NT2/D1 (cell line): ENCODE data around the gene PELI3.

Experiments used
- YY1 ChIP-seq: IDR thresholded peaks from 2 replicates; pipeline ENCODE4 v1.6.1; 2011; ENCODE audit not compliant: insufficient read length, insufficient read depth
- ZNF274 ChIP-seq: IDR thresholded peaks from 2 replicates; pipeline ENCODE4 v1.6.1; 2011; ENCODE audit warnings: mild to moderate bottlenecking, low read depth, low read length

DNA sequence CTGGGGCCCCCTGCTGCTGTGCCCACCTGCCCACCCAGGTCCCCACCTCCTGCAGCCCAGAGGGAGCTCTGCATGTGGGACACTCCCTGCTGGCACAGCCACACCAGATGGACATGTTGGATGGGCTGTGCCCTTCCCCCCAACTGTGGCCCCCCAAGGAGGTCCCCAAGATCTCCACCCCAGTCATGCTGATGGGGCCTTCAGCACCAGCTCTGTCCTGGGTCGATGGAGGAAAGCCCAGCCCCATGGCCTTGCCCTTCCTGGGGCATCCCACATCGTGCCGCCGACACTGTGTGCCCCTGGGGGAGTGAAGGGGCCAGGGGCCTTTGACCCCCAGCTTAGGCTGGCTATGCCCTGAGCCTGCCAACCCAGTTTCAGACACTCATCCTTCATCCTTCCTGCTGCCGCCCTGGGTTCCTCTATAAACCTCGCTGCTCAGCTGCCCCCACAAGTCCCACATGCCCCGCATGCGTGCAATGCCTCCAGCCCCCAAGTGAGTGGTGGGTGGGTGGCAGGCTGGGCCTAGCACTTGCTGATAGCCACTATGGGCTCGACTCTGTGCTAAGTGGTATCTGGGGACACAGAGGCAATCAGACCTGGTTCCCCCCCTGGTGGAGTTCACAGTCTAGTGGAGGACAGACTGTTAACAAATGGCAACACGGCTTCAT, 9.6 kb downstream of the PELI3 start:
- no peak for TF ChIP-seq YY1
- TF ChIP-seq ZNF274: no peak
